HG03139 (cell line): ENCODE measurements around the gene ADARB2.

Experiments
- ATAC-seq: cut with Tn5 transposase; IDR thresholded peaks from one replicate; pipeline ENCODE4 v1.9.1; 2021; ENCODE audit not compliant: unreplicated experiment

Gene ADARB2

GRCh38 chr10:1274701-1275544 is 462.4 kb downstream of the ADARB2 start:
- ATAC-seq, result no peak

GRCh38 chr10:1274111-1274661 is 463.1 kb downstream of the ADARB2 start:
- no peak for ATAC-seq

DNA sequence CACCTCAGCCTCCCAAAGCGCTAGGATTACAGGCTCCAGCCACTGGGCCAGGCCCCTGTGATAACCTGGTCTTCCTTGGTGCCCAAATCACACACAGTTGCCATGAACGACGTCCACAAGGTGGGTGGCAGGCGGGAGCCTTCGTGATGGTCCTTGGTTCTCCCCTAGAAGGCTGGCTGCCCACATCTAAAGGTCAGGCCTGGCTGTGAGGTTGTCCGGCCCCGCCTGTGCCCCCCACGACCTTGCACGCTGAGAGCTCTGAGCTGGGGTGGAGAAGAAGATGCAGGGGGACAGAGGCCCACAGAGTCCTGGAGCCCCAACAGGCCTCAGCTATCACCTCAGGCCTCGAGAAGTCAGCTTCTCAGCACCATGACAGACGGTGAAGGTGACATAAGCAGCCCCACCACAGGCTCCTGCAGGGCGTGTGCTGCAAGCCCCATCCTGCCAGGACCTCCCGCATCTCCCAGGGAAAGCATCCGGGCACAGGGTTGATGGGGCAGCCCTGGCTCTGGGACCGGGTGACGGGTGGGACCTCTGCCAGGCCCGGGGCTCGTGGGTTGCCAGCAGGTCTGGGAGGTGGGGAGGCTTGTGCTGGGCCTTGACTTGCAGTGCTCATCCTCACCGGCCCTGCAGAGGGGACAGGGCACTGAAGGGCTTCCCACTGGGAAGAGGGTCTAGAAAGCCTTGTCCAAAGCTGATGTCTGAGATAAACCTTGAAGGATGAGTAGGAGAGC is 463.8 kb downstream of the ADARB2 start:
- ATAC-seq, result no peak

GRCh38 chr10:1272777-1273161 is 464.6 kb downstream of the ADARB2 start:
- ATAC-seq, result no peak

GRCh38 chr10:1272079-1272776 is 465.1 kb downstream of the ADARB2 start:
- no peak for ATAC-seq

DNA sequence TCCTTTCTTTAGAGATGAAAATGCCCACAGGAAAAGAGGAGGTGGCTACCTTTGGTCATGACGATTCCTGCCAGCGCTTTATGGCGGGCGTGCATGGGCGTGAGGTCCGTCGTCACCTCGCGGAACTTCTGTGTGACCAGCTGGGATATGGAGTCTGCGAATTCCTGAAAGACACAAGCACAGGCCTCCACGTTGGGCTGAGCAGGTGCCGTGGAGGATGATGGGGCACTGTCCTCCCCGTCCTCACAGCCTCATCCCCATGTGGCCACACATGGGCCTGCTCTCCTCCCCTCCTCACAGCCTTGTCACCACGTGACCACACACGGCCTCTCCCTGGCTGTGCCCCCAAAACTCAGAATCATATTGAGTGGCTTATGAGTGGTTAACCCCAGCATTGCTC is 466.4 kb downstream of the ADARB2 start:
- ATAC-seq, result no peak

- no peak for ATAC-seq
Observed at GRCh38 chr10:1270490-1270889, 466.8 kb downstream of the ADARB2 start.

GRCh38 chr10:1268831-1269230 is 468.5 kb downstream of the ADARB2 start:
- ATAC-seq, result no peak

DNA sequence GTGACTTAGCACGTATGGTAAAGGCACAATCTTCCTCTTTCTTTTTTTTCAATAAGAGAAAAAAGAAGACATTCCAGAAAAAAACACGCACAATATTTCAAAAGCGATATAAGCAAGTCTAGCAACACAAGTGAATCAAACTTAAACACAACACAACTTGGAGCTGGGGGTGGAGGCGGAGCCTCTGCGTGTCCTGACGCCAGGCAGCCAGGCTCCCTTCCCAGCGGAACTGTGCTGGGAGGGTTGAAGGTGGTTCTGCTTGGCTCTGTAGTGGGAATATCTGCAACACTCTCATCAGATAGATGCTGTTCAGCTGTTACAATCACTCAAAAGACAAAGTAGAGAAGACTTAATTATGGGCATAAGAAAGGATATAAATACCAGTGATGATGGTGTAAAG is 469.8 kb downstream of the ADARB2 start:
- no peak for ATAC-seq

GRCh38 chr10:1267148-1267547 is 470.2 kb downstream of the ADARB2 start:
- ATAC-seq, result no peak

DNA sequence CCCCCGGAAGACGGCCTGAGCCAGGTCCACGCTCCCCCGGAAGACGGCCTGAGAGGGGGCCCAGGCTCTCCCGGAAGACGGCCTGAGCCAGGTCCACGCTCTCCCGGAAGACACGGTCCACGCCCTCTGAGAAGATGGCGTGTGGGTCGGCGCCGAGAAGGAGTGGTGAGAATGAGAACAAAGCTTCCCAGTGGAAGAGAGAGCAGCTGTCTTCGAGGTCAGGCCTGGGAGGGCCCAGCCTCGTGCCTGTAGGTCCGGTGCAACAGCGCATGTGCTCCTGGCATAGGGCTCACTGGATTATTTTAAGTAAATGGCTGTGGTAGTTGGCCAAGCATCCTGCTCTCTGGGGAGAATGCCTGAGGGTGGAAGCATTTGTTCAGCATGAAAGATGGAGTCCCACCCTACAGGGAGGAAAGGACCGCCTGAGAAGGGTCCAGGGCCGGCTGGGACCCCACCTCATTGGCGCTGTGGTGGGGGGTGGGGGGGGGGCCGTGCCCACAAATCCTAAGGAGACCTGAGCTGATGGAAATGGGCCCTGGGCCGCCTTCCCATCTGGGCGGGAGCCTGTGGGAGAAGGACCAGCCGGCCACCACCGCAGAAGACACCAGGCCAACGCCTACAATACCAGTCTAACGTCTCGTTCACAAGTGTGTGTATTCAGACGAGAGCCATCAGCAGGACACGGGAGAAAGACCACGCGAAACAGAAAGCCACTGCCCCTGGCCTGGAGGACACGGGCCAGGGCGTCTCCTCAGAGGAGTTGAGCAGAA is 471.1 kb downstream of the ADARB2 start:
- no peak for ATAC-seq

DNA sequence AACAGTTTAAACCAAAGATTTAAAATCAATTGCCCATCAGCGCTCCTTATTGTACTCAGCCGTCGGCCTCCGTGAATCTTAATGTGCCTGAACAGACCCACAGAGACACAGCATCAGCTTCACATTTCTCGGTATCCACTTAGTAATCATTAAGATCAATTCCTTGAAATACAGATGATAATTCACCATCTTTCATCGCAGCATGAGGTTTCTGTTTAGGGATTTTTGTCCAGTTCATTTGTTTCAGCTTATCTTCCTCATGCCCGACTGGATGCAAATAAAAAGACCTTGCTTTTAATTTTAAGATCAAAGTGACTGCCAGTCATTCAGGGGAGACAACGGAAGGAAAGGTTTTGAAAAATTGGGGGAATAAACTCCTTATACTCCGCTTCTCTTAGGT is 473.3 kb downstream of the ADARB2 start:
- no peak for ATAC-seq

DNA sequence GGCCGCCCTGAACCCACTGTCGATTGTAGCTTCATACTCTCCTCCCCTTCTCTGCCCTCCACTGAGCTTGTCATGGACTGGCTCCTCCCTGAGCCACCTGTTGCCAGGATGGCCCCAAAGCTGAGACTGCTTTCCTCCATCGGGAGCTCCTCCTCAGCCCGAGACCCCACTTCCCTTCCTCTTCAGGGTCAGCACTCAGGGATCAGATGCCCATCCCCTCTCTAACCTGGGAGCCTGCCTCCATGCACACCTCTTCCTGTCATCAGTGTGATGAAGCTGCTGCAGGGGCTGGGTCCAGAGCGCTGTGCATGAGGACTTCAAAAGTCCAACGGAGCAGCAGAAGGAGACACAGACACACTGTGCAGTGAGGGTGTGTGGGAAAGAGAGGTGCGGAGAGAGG is 480.1 kb downstream of the ADARB2 start:
- ATAC-seq, result no peak

DNA sequence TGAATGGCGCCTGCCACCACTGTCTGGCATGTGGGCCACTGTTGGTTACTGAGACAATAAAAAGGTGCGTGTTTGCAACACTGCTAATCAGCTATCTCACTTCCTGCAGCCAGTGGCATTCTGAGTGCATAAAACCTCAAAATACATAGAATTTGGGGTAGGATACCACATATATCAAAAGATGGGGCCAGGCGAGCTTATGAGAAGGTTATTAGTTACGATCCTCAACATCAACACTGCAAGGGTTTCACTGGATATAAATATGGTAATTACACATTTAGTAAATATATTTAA is 480.9 kb downstream of the ADARB2 start:
- no peak for ATAC-seq

DNA sequence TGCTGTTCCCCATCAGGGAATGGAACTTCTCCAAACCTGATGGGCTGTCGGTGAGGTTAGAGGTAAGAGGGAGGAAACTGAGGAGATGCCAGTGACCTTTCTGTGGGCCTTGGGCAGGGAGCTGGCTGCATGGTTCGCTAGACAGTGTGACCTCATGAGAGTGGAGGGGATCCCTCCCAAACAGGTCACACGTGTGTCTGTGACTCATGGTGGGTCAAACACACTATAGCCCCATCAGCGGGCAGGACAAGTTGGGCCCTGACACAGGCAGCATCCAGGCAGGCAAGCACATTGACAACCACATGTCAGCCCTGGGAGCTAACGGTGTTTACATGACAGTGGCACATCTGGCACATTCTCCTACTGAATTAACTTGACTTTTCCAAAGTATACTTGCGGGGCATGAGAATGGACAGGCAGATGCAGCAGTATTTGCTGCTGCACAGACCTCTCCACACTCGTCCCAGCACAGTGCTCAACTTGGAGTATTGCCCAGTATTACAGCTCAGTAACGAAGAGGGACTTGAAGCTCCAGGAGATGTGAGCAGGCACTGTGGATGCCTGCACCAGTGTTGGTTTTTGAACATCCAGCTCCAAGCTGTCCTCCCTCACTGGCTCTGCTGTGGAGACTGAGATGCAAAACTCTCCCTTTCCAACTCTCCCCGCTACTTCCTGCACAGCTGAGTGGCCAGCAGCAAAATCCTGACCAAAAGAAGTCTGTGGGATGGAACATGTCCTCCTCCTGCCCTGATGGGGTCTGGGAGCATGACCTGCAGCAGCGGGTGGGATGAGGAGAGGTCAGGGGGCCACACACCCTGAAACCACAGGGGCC is 481.5 kb downstream of the ADARB2 start:
- ATAC-seq, result no peak

DNA sequence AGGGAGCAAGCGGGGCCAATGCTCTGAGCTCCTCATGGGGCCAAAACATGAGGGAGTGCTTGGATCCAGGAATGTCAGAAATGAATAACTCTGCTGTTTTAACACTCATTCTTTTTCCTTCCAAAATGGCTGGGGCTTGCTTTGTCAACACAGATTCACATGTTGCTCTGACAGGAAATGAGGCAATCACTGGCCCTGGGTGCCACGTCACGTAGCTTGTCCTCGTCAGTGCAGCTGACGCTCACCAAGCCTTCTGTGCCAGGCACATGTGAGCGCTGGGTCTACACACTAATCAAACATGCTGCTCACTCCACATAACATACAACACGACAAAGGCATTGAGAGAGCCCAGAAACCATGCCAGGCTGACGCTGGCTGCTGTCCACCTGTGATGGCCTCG is 482.2 kb downstream of the ADARB2 start:
- ATAC-seq, result no peak

DNA sequence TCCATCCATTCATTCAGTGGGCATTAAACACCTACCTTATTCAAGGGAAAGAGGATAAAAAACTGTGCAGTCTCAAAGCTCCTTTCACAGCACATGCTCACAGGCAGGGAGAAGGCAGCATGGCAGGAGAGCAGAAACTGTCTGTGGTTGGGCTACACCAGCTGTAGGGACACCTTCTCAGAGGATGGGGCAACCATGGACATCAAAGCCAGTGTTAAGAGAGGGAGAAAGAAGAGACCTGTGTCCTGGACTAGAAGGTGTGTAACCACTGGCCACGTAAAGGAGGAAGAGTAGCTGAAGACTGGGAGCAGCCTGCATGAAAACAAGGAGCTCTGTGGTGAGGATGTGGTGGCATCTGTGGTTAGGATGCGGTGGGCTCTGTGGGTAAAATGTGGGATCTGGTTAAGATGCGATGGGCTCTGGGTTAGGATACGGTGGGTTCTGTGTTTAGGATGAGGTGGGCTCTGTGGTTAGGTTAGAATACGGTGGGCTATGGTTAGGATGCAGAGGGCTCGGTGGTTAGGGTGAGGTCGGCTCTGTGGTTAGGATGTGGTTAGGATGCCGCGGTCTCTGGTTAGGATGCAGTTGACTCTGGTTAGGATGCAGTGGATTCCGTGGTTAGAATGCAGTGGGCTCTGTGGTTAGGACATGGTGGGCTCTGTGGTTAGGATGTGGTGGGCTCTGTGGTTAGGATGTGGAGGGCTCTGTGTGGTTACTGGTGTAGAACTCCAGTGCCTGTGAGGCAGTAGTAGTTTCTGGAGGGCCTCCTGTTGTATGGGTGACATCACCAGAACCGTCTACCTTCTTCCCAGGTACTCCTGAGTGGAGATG is 483.6 kb downstream of the ADARB2 start:
- ATAC-seq, result no peak

GRCh38 chr10:1251769-1252168 is 485.6 kb downstream of the ADARB2 start:
- ATAC-seq, result no peak
